ENCODE data around the gene GRM1. TPM values are rescaled to one million over a fixed set of nuclear protein-coding genes. Genes with fewer than 3 reads are reported as not detected.

The GRM1 gene
- under 1 TPM; 0.09 to 0.12 TPM for total RNA-seq
- polyA plus RNA-seq = under 1 TPM; 0.02 to 0.04 TPM
- long read RNA-seq, donor 1 = 0 reads
- long read RNA-seq, donor 2 = 0 reads
- long read RNA-seq, donor 3 = 0 reads
- long read RNA-seq, donor 4 = 0 reads
- long read RNA-seq, donor 5 = 0 reads

GRCh38 chr6:146028851-146029572 is at the start of gene GRM1:
Gene GRM1 (plus strand): TSS chr6:146029062. CDS start chr6:146029518, 456 bp downstream.
- peaks cover 0 to 17% (median 0%) of the 10 kb centered on the region in 4 donors for H3K9me3 ChIP-seq (ENCODE audit: control insufficient read depth in 4 of 4, insufficient read depth in 3 of 4, low read length in 3 of 4)
- 6% methylated on average over 38 to 39 of the region's 39 CpGs for WGBS, 2 donors
- H3K27ac ChIP-seq (ENCODE audit: low read depth in 1 of 2, low read length in 1 of 2) = no peak within 1 kb of the TSS
- TF ChIP-seq, protein P1, sequence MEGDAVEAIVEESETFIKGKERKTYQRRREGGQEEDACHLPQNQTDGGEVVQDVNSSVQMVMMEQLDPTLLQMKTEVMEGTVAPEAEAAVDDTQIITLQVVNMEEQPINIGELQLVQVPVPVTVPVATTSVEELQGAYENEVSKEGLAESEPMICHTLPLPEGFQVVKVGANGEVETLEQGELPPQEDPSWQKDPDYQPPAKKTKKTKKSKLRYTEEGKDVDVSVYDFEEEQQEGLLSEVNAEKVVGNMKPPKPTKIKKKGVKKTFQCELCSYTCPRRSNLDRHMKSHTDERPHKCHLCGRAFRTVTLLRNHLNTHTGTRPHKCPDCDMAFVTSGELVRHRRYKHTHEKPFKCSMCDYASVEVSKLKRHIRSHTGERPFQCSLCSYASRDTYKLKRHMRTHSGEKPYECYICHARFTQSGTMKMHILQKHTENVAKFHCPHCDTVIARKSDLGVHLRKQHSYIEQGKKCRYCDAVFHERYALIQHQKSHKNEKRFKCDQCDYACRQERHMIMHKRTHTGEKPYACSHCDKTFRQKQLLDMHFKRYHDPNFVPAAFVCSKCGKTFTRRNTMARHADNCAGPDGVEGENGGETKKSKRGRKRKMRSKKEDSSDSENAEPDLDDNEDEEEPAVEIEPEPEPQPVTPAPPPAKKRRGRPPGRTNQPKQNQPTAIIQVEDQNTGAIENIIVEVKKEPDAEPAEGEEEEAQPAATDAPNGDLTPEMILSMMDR (IDR thresholded peaks at IDR 0.05; ENCODE audit: control extremely low read depth, extremely low read depth) = no peak
- H3K27me3 ChIP-seq (ENCODE audit: control insufficient read depth in 3 of 3, insufficient read depth in 3 of 3, low read length in 2 of 3) = peaks cover 0 to 20% (median 16%) of the 10 kb centered on the region in 3 donors
- H3K36me3 ChIP-seq (ENCODE audit: control insufficient read depth in 4 of 4, insufficient read depth in 4 of 4, low read length in 4 of 4) = no peaks in the 10 kb centered on the region
- DNase-seq (no peak), ATAC-seq (ENCODE audit: insufficient read depth, low FRiP score) (no peak)
- no peak within 1 kb of the TSS for H3K4me3 ChIP-seq
- peaks cover 0 to 3% (median 0%) of the 10 kb centered on the region in 5 donors for H3K4me1 ChIP-seq (ENCODE audit: control insufficient read depth in 5 of 5, insufficient read depth in 5 of 5, low read length in 5 of 5)
- H3K9ac ChIP-seq (ENCODE audit: insufficient read depth in 1 of 2, low read length in 2 of 2) = no peak within 1 kb of the TSS

- Histone ChIP-seq H3K4me3 (no peak overlapping the region), H3K9me3 (ENCODE audit: control insufficient read depth in 4 of 4, insufficient read depth in 3 of 4, low read length in 3 of 4) (peaks cover 0 to 13% (median 2%) of the 10 kb centered on the region in 4 donors), H3K27me3 (ENCODE audit: control insufficient read depth in 3 of 3, insufficient read depth in 3 of 3, low read length in 2 of 3) (no peaks in the 10 kb centered on the region), H3K9ac (ENCODE audit: insufficient read depth in 1 of 2, low read length in 2 of 2) (no peak overlapping the region), H3K4me1 (ENCODE audit: control insufficient read depth in 5 of 5, insufficient read depth in 5 of 5, low read length in 5 of 5) (no peaks in the 10 kb centered on the region), H3K27ac (ENCODE audit: low read depth in 1 of 2, low read length in 1 of 2) (no peak overlapping the region), H3K36me3 (ENCODE audit: control insufficient read depth in 4 of 4, insufficient read depth in 4 of 4, low read length in 4 of 4) (no peaks in the 10 kb centered on the region)
- 85 to 88% methylated on average over 1 of the region's 1 CpG for WGBS, 2 donors
- ATAC-seq (ENCODE audit: insufficient read depth, low FRiP score) (no peak), DNase-seq (no peak)
- TF ChIP-seq, protein P1 (IDR thresholded peaks at IDR 0.05; ENCODE audit: control extremely low read depth, extremely low read depth) = no peak
Observed at GRCh38 chr6:146009338-146009737, 19.5 kb upstream of the GRM1 start.

- H3K27me3 ChIP-seq (ENCODE audit: control insufficient read depth in 3 of 3, insufficient read depth in 3 of 3, low read length in 2 of 3) = no peaks in the 10 kb centered on the region
- TF ChIP-seq, protein P1 (IDR thresholded peaks at IDR 0.05; ENCODE audit: control extremely low read depth, extremely low read depth) = no peak
- DNase-seq = no peak
- no peak overlapping the region for H3K4me3 ChIP-seq
- H3K27ac ChIP-seq (ENCODE audit: low read depth in 1 of 2, low read length in 1 of 2) = no peak overlapping the region
- no peaks in the 10 kb centered on the region for H3K36me3 ChIP-seq (ENCODE audit: control insufficient read depth in 4 of 4, insufficient read depth in 4 of 4, low read length in 4 of 4)
- no peak for ATAC-seq (ENCODE audit: insufficient read depth, low FRiP score)
- H3K4me1 ChIP-seq (ENCODE audit: control insufficient read depth in 5 of 5, insufficient read depth in 5 of 5, low read length in 5 of 5) = no peaks in the 10 kb centered on the region
- peaks cover 0 to 10% (median 2%) of the 10 kb centered on the region in 4 donors for H3K9me3 ChIP-seq (ENCODE audit: control insufficient read depth in 4 of 4, insufficient read depth in 3 of 4, low read length in 3 of 4)
- no peak overlapping the region for H3K9ac ChIP-seq (ENCODE audit: insufficient read depth in 1 of 2, low read length in 2 of 2)
Observed at GRCh38 chr6:146014233-146014632, 14.6 kb upstream of the GRM1 start.

All from lung (tissue), 16 donors.